Motor neuron (in vitro differentiated cells): ENCODE results near the gene CX3CR1. TPM values are rescaled to one million over a fixed set of nuclear protein-coding genes. Genes with fewer than 3 reads are reported as not detected.

Experiments
- ATAC-seq, 8 experiments: fragments of 200-7000 bp; cut with Tn5 transposase; replicated peaks in 6 of 8; 2 replicates each; pipeline ENCODE4 v1.8.0; 2021; ENCODE audit warnings: mild to moderate bottlenecking in 8 of 8, moderate library complexity in 8 of 8
- H3K27ac ChIP-seq, 2 donors: fragments of 250-450 bp; sonication (Bioruptor Pico); 2 replicates each; pipeline ENCODE4 v1.9.0; 2021; ENCODE audit warnings: antibody characterized with exemption in 2 of 2, mild to moderate bottlenecking in 2 of 2, moderate library complexity in 1 of 2
- H3K4me1 ChIP-seq, 2 donors: fragments of 250-450 bp; sonication (Bioruptor Pico); replicated peaks in 1 of 2; 2 replicates each; pipeline ENCODE4 v1.6.1; 2021; ENCODE audit warnings: antibody characterized with exemption in 2 of 2, mild to moderate bottlenecking in 2 of 2, moderate library complexity in 1 of 2
- H3K4me3 ChIP-seq, 5 donors: fragments of 250-450 bp; sonication (Bioruptor Pico); 2 replicates each; pipeline ENCODE4 v1.9.0; 2021; ENCODE audit warnings: antibody characterized with exemption in 5 of 5, mild to moderate bottlenecking in 5 of 5, moderate library complexity in 4 of 5
- WGBS, 10 experiments: fragments of 450-650 bp; shearing (Covaris generic); methylation state at CpG; one replicate each; pipeline ENCODE4 v1.0.0; 2022; 5-methylcytosine and 5-hydroxymethylcytosine counted together
- in situ Hi-C, 9 experiments: fragments of 400-800 bp; cut with MboI; loops; one replicate each; pipeline ENCODE4 v1.15.0; 2021; ENCODE audit warnings: low sequenced_read_pairs in 9 of 9, low pct_unique_long_range_greater_than_20kb in 2 of 9; ENCODE audit not compliant: unreplicated experiment in 9 of 9
- total RNA-seq, 8 experiments: library from RNA; unstranded; fragments of 300-600 nt; gene quantifications; 2 replicates each; pipeline versions ENCODE4 v1.2.3 to v1.2.4, GENCODE V29; 2022

The CX3CR1 gene
- total RNA-seq, 8 experiments from 2014 or later = 0.08 to 0.40 (median 0.19) TPM; not detected in 2

GRCh38 chr3:39275052-39275451, 4.8 kb downstream of the CX3CR1 start:
- no peak overlapping the region for H3K4me3 ChIP-seq
- ATAC-seq = no peak
- in situ Hi-C loops = loop anchor here in 2 of 9 experiments (10.0 to 25.0 kb wide), 2 partner anchors 80 to 163 kb away; partner anchors contain the start of genes GORASP1 (in 1 of the 2), TTC21A (in 1 of the 2) and XIRP1 (in 1 of the 2)
- 53 to 100% (median 94%) methylated on average over 1 to 2 of the region's 3 CpGs; no CpG with 5 or more reads in 5 of the 10 experiments for WGBS, 10 experiments
- H3K27ac ChIP-seq = no peak overlapping the region
- no peaks in the 10 kb centered on the region for H3K4me1 ChIP-seq

- ATAC-seq = no peak
- no peak overlapping the region for H3K27ac ChIP-seq
These were observed 6.7 kb downstream of the CX3CR1 start for GRCh38 chr3:39273119-39273518.

GRCh38 chr3:39272191-39272590, 7.6 kb downstream of the CX3CR1 start:
- H3K4me3 ChIP-seq = no peak overlapping the region

More at GRCh38 chr3:39273119-39273518, 6.7 kb downstream of the CX3CR1 start:
- no peak overlapping the region for H3K4me3 ChIP-seq
- no peaks in the 10 kb centered on the region for H3K4me1 ChIP-seq
- 30 to 80% (median 45%) methylated on average over 1 to 3 of the region's 3 CpGs; no CpG with 5 or more reads in 6 of the 10 experiments for WGBS, 10 experiments
- in situ Hi-C loops = loop anchor here in 1 of 9 experiments (10.0 kb wide), 1 partner anchor 78 kb away; the partner anchor contains the start of gene XIRP1

GRCh38 chr3:39271363-39271914, 8.4 kb downstream of the CX3CR1 start:
- H3K4me3 ChIP-seq = no peak overlapping the region
- no peaks in the 10 kb centered on the region for H3K4me1 ChIP-seq
- in situ Hi-C loops = loop anchor here in 1 of 9 experiments (10.0 kb wide), 1 partner anchor 77 kb away; the partner anchor contains the start of gene XIRP1
- peak in 3 of 8 experiments; percentile 24 to 97 (median 81) for ATAC-seq
- 43 to 100% (median 78%) methylated on average over 1 to 5 of the region's 6 CpGs; no CpG with 5 or more reads in 2 of the 10 experiments for WGBS, 10 experiments
- H3K27ac ChIP-seq = no peak overlapping the region

More at GRCh38 chr3:39272191-39272590, 7.6 kb downstream of the CX3CR1 start:
- ATAC-seq = no peak
- 57 to 100% (median 75%) methylated on average over 1 to 2 of the region's 2 CpGs; no CpG with 5 or more reads in 1 of the 10 experiments for WGBS, 10 experiments
- H3K27ac ChIP-seq = no peak overlapping the region
- no peaks in the 10 kb centered on the region for H3K4me1 ChIP-seq
- in situ Hi-C loops = loop anchor here in 1 of 9 experiments (10.0 kb wide), 1 partner anchor 77 kb away; the partner anchor contains the start of gene XIRP1

- no peak for ATAC-seq
- in situ Hi-C loops = no loop called here
These were observed 10.3 kb downstream of the CX3CR1 start for GRCh38 chr3:39269528-39269927.

GRCh38 chr3:39268549-39268900, 11.3 kb downstream of the CX3CR1 start:
- ATAC-seq = no peak
- H3K27ac ChIP-seq = no peak overlapping the region
- no peaks in the 10 kb centered on the region for H3K4me1 ChIP-seq
- 10 to 100% (median 75%) methylated on average over 1 to 7 of the region's 7 CpGs; no CpG with 5 or more reads in 1 of the 10 experiments for WGBS, 10 experiments
- in situ Hi-C loops = no loop called here
- no peak overlapping the region for H3K4me3 ChIP-seq

More at GRCh38 chr3:39269528-39269927, 10.3 kb downstream of the CX3CR1 start:
- no peaks in the 10 kb centered on the region for H3K4me1 ChIP-seq
- H3K4me3 ChIP-seq = no peak overlapping the region
- WGBS, 10 experiments = 0 to 82% (median 50%) methylated on average over 1 to 3 of the region's 4 CpGs; no CpG with 5 or more reads in 5 of the 10 experiments
- H3K27ac ChIP-seq = no peak overlapping the region

GRCh38 chr3:39267631-39268548, 11.9 kb downstream of the CX3CR1 start:
- Histone ChIP-seq H3K4me1 (no peaks in the 10 kb centered on the region), H3K27ac (no peak overlapping the region), H3K4me3 (no peak overlapping the region)
- WGBS, 10 experiments = 19 to 85% (median 62%) methylated on average over 1 to 12 of the region's 15 CpGs
- peak in 2 of 8 experiments; percentile 15 to 62 for ATAC-seq
- in situ Hi-C loops = no loop called here

GRCh38 chr3:39264053-39264452, 15.8 kb downstream of the CX3CR1 start:
- 20 to 100% (median 50%) methylated on average over 1 to 2 of the region's 3 CpGs; no CpG with 5 or more reads in 5 of the 10 experiments for WGBS, 10 experiments
- no peaks in the 10 kb centered on the region for H3K4me1 ChIP-seq
- ATAC-seq = no peak
- H3K4me3 ChIP-seq = no peak overlapping the region
- in situ Hi-C loops = no loop called here
- no peak overlapping the region for H3K27ac ChIP-seq

- WGBS, 10 experiments = 8 to 89% (median 52%) methylated on average over 3 to 6 of the region's 6 CpGs; no CpG with 5 or more reads in 2 of the 10 experiments
- H3K27ac ChIP-seq = no peak overlapping the region
- no peaks in the 10 kb centered on the region for H3K4me1 ChIP-seq
- in situ Hi-C loops = no loop called here
- H3K4me3 ChIP-seq = no peak overlapping the region
- no peak for ATAC-seq
These were observed 16.3 kb downstream of the CX3CR1 start for GRCh38 chr3:39263576-39263975.

- in situ Hi-C loops = no loop called here
- WGBS, 10 experiments = 14 to 88% (median 81%) methylated on average over 1 to 8 of the region's 8 CpGs; no CpG with 5 or more reads in 1 of the 10 experiments
- H3K27ac ChIP-seq = no peak overlapping the region
- H3K4me1 ChIP-seq = no peaks in the 10 kb centered on the region
- no peak overlapping the region for H3K4me3 ChIP-seq
- no peak for ATAC-seq
These were observed 17.0 kb downstream of the CX3CR1 start for GRCh38 chr3:39262846-39263245.

- Histone ChIP-seq H3K4me3 (no peak overlapping the region), H3K27ac (no peak overlapping the region), H3K4me1 (no peaks in the 10 kb centered on the region)
- no peak for ATAC-seq
- in situ Hi-C loops = no loop called here
These were observed 18.1 kb downstream of the CX3CR1 start for GRCh38 chr3:39261726-39262125.

- WGBS, 10 experiments = 0 to 85% (median 63%) methylated on average over 1 to 7 of the region's 7 CpGs
- H3K27ac ChIP-seq = no peak overlapping the region
- peak in 7 of 8 experiments; percentile 63 to 100 (median 96) for ATAC-seq
- no peaks in the 10 kb centered on the region for H3K4me1 ChIP-seq
- in situ Hi-C loops = no loop called here
- H3K4me3 ChIP-seq = no peak overlapping the region
These were observed 18.9 kb downstream of the CX3CR1 start for GRCh38 chr3:39260957-39261356.

- in situ Hi-C loops = no loop called here
These were observed 19.5 kb downstream of the CX3CR1 start for GRCh38 chr3:39260318-39260717.

More at GRCh38 chr3:39260318-39260717, 19.5 kb downstream of the CX3CR1 start:
- no peak overlapping the region for H3K4me3 ChIP-seq
- H3K4me1 ChIP-seq = no peaks in the 10 kb centered on the region
- no peak overlapping the region for H3K27ac ChIP-seq
- 20 to 94% (median 66%) methylated on average over 2 of the region's 2 CpGs for WGBS, 10 experiments
- ATAC-seq = no peak
